MM.1S (cell line): ENCODE measurements around the gene PARVA.
"Not testable (repeated sequence)": the region's sequence is repeated elsewhere in the genome, so short reads cannot be mapped to it uniquely, and the experiment has no call there.

ENCODE experiments used
- DNase-seq: peaks from one replicate; pipeline ENCODE4 v3.0.0-alpha.2; 2015
- H2AFZ ChIP-seq: fragments of 300-600 bp; sonication (generic); 2 replicates; pipeline ENCODE4 v1.6.0; 2016; ENCODE audit warnings: antibody characterized with exemption, low read length
- H3F3A ChIP-seq: fragments of 300-600 bp; sonication (generic); 2 replicates; pipeline ENCODE4 v1.6.1; 2016; ENCODE audit warnings: mild to moderate bottlenecking, antibody characterized with exemption, low read length, moderate library complexity, mixed read lengths; ENCODE audit not compliant: insufficient read depth
- H3K27ac ChIP-seq: fragments of 300-600 bp; sonication (generic); 2 replicates; pipeline ENCODE4 v1.5.1; 2016; ENCODE audit warnings: mild to moderate bottlenecking, low read length
- H3K27me3 ChIP-seq: fragments of 300-600 bp; sonication (generic); replicated peaks from 2 replicates; pipeline ENCODE4 v1.6.0; 2016; ENCODE audit warnings: low read length; ENCODE audit not compliant: insufficient read depth
- H3K36me3 ChIP-seq: fragments of 300-600 bp; sonication (generic); replicated peaks from 2 replicates; pipeline ENCODE4 v1.6.1; 2016; ENCODE audit warnings: mild to moderate bottlenecking, low read length, mixed read lengths; ENCODE audit not compliant: insufficient read depth
- H3K4me1 ChIP-seq: fragments of 300-600 bp; sonication (generic); 2 replicates; pipeline ENCODE4 v1.6.1; 2016; ENCODE audit warnings: low read length, mixed read lengths
- H3K4me2 ChIP-seq: fragments of 300-600 bp; sonication (generic); 2 replicates; pipeline ENCODE4 v1.6.0; 2016; ENCODE audit warnings: low read depth, low read length
- H3K4me3 ChIP-seq: fragments of 300-600 bp; sonication (generic); 2 replicates; pipeline ENCODE4 v1.5.1; 2016; ENCODE audit warnings: low read length, mixed read lengths
- H3K79me2 ChIP-seq: fragments of 300-600 bp; sonication (generic); 2 replicates; pipeline ENCODE4 v1.6.1; 2016; ENCODE audit warnings: mixed run types, low read length, mixed read lengths
- H3K9ac ChIP-seq: fragments of 300-600 bp; sonication (generic); 2 replicates; pipeline ENCODE4 v1.6.1; 2016; ENCODE audit warnings: low read length, mixed read lengths
- H3K9me2 ChIP-seq: fragments of 300-600 bp; sonication (generic); replicated peaks from 2 replicates; pipeline ENCODE4 v1.6.1; 2016; ENCODE audit warnings: mild to moderate bottlenecking, low read length, mixed read lengths; ENCODE audit not compliant: insufficient read depth
- H3K9me3 ChIP-seq: fragments of 300-600 bp; sonication (generic); replicated peaks from 2 replicates; pipeline ENCODE4 v1.6.1; 2016; ENCODE audit warnings: mild to moderate bottlenecking, low read length, mixed read lengths; ENCODE audit not compliant: insufficient read depth
- H4K20me1 ChIP-seq: fragments of 300-600 bp; sonication (generic); 2 replicates; pipeline ENCODE4 v1.6.1; 2016; ENCODE audit warnings: mild to moderate bottlenecking, low read length, moderate library complexity, mixed read lengths; ENCODE audit not compliant: insufficient read depth
- EZH2 ChIP-seq: fragments of 300-600 bp; sonication (generic); optimal IDR thresholded peaks from 2 replicates; pipeline ENCODE3; 2017; ENCODE audit warnings: low read depth, mild to moderate bottlenecking, antibody characterized with exemption, low read length, mixed read lengths
- EZH2phosphoT487 ChIP-seq: fragments of 300-600 bp; sonication (generic); IDR thresholded peaks from 2 replicates; pipeline ENCODE4 v1.6.1; 2018; ENCODE audit warnings: antibody characterized with exemption, low read length
- TF ChIP-seq, protein P1 (sequence below): fragments of 300-600 bp; sonication (generic); IDR thresholded peaks from 2 replicates; pipeline ENCODE4 v1.5.1; 2016; ENCODE audit warnings: antibody characterized with exemption, low read length, mixed read lengths

Gene PARVA

DNA sequence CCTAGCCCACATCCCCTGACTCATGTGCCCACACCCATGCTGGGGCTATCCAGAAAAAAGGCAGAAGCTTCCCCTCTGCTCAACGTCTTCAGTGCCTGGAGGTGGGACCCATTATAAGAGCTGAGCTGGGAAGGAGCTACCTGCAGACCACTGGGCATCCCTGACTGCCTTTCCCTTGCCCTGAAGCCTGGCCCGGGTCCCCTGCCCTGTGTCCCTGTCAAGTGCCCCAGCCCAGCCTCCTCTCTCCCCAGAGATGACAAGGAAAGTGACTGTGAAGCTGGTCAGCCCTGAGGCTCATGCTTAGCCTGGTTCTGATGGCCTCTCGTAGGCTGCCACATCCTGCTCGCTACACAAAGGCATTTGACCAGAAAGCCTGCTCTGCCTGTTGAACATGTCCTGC, 140.4 kb downstream of the PARVA start:
- H3K27me3 ChIP-seq, result no peaks in the 10 kb centered on the region
- TF ChIP-seq EZH2phosphoT487 (no peak), EZH2 (no peak)
- TF ChIP-seq, protein P1, sequence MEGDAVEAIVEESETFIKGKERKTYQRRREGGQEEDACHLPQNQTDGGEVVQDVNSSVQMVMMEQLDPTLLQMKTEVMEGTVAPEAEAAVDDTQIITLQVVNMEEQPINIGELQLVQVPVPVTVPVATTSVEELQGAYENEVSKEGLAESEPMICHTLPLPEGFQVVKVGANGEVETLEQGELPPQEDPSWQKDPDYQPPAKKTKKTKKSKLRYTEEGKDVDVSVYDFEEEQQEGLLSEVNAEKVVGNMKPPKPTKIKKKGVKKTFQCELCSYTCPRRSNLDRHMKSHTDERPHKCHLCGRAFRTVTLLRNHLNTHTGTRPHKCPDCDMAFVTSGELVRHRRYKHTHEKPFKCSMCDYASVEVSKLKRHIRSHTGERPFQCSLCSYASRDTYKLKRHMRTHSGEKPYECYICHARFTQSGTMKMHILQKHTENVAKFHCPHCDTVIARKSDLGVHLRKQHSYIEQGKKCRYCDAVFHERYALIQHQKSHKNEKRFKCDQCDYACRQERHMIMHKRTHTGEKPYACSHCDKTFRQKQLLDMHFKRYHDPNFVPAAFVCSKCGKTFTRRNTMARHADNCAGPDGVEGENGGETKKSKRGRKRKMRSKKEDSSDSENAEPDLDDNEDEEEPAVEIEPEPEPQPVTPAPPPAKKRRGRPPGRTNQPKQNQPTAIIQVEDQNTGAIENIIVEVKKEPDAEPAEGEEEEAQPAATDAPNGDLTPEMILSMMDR, result no peak
- DNase-seq, result no peak
- H3K4me1 ChIP-seq, result no peaks in the 10 kb centered on the region; the same call in 1 of the 2 replicates
- no peak overlapping the region for H3K9ac ChIP-seq
- no peaks in the 10 kb centered on the region for H3K9me3 ChIP-seq
- H3K27ac ChIP-seq, result no peak overlapping the region
- no peak overlapping the region for H3K4me3 ChIP-seq
- no peaks in the 10 kb centered on the region for H4K20me1 ChIP-seq
- no peaks in the 10 kb centered on the region for H3K9me2 ChIP-seq
- no peak overlapping the region for H3K4me2 ChIP-seq
- no peaks in the 10 kb centered on the region for H3K36me3 ChIP-seq
- no peaks in the 10 kb centered on the region for H3F3A ChIP-seq
- H2AFZ ChIP-seq, result no peak overlapping the region
- H3K79me2 ChIP-seq, result no peaks in the 10 kb centered on the region

DNA sequence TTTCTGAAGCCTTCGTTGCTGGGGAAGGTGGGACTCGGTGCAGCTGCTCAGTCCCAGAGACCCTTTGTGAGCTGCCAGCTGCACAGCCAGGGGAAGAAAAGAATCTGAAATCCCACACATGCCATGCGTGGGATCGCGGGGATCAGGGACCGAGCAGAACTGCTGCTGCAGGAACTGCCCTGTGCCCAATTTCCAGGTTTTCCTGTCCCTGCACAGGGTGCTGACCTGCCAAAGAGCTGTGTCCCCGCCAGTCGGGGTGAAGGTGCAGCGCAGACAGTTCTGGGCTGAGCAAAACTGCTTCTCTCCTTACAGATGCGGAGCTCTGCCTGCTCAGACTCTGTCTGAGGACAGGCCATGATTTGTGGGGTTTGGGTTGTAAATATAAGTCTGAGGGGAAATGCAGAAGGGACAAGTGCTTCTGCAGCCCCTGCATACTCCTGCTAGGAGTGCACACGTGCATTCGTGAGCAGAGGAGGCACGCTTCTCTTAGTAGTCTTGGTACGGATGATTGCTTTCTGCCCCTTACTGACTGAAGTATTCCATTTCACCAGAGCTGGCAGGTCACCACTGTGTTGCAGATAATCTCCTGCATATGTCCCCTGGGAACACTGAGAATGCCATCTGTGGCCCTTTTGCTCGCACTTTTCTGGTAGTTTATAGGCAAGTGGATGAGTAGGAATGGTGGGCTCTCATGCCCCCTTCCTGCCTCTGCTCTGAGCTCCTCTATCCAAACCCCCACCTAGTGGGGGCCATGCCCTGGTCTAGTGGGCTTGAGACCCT, 141.4 kb downstream of the PARVA start:
- Histone ChIP-seq H3K36me3 (no peaks in the 10 kb centered on the region), H3K79me2 (no peaks in the 10 kb centered on the region), H3K4me1 (no peaks in the 10 kb centered on the region; the same call in 1 of the 2 replicates), H3K4me2 (no peak overlapping the region), H3F3A (no peaks in the 10 kb centered on the region), H3K9ac (no peak overlapping the region), H3K9me3 (no peaks in the 10 kb centered on the region), H3K9me2 (no peaks in the 10 kb centered on the region), H4K20me1 (no peaks in the 10 kb centered on the region), H2AFZ (no peak overlapping the region), H3K27ac (no peak overlapping the region), H3K27me3 (no peaks in the 10 kb centered on the region), H3K4me3 (no peak overlapping the region)
- DNase-seq, result no peak
- TF ChIP-seq EZH2 (no peak), EZH2phosphoT487 (no peak)
- TF ChIP-seq, protein P1, result no peak

DNA sequence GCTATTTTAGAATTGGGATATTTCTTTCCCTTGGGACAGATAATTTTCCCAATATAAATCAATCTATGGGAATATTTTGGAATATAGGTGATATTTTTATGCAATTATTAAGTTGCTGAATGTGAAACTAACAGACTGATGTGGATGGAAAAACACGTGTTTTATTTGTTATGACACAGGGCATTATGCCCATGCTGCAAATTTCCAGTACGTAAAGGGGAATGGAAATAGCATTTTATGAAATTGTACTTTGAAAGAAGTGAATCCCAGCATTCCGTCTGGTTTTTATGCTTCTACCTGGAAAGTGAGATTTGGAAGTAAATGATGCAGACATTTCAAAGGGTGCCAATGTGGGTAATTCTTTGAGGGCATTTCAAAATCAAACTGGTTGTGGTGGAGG, 142.7 kb downstream of the PARVA start:
- H3K9me3 ChIP-seq, result no peaks in the 10 kb centered on the region
- no peaks in the 10 kb centered on the region for H3F3A ChIP-seq
- no peaks in the 10 kb centered on the region for H4K20me1 ChIP-seq
- H3K27me3 ChIP-seq, result no peaks in the 10 kb centered on the region
- no peak overlapping the region for H3K4me2 ChIP-seq
- no peaks in the 10 kb centered on the region; the same call in 1 of the 2 replicates for H3K4me1 ChIP-seq
- DNase-seq, result no peak
- no peaks in the 10 kb centered on the region for H3K36me3 ChIP-seq
- TF ChIP-seq, protein P1, result no peak
- TF ChIP-seq EZH2phosphoT487 (no peak), EZH2 (no peak)
- no peak overlapping the region for H2AFZ ChIP-seq
- H3K9ac ChIP-seq, result no peak overlapping the region
- no peak overlapping the region for H3K27ac ChIP-seq
- H3K4me3 ChIP-seq, result no peak overlapping the region
- no peaks in the 10 kb centered on the region for H3K9me2 ChIP-seq
- no peaks in the 10 kb centered on the region for H3K79me2 ChIP-seq

DNA sequence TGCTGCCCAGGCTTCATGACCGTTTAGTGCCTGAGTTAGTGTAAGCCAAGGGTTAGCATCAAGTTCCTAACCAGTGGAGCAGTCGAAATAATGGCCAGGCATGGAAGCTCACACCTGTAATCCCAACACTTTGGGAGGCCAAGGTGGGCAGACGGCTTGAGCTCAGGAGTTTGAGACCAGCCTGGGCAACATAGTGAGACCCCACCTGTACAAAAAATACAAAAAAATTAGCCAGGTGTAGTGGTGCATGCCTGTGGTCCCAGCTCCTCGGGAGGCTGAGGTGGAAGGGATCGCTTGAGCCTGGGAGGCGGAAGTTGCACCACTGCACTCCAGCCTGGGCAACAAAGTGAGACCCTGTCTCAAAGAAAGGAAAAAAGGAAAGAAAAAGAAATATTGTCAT, 143.2 kb downstream of the PARVA start:
- H3K9me3 ChIP-seq, H3F3A ChIP-seq, H3K79me2 ChIP-seq, H3K27ac ChIP-seq, H3K4me3 ChIP-seq, H3K4me2 ChIP-seq, H3K9ac ChIP-seq, H4K20me1 ChIP-seq, H3K36me3 ChIP-seq, H3K4me1 ChIP-seq, H2AFZ ChIP-seq, H3K27me3 ChIP-seq, DNase-seq, H3K9me2 ChIP-seq: not testable (repeated sequence)
